Gastrocnemius medialis (tissue), 4 donors: ENCODE results near the gene SGO2.

Source experiments
- POLR2A ChIP-seq, 2 donors: fragments of 450-650 bp; IDR thresholded peaks; one replicate each; pipeline ENCODE4 v1.6.1; 2017; ENCODE audit warnings: antibody characterized with exemption in 2 of 2, mild to moderate bottlenecking in 2 of 2, moderate library complexity in 2 of 2
- TF ChIP-seq, protein P1 (sequence below), 5 experiments: fragments of 450-650 bp in 3 of 5; fragments of 200-600 bp in 2 of 5; sonication (generic) in 2 of 5; IDR thresholded peaks in 4 of 5; conservative IDR thresholded peaks in 1 of 5; 1 replicate in 4 of 5; 2 replicates in 1 of 5; pipeline ENCODE4 v1.5.1; 2016 to 2019; ENCODE audit warnings: antibody characterized with exemption in 5 of 5, mild to moderate bottlenecking in 3 of 5, moderate library complexity in 3 of 5

DNA sequence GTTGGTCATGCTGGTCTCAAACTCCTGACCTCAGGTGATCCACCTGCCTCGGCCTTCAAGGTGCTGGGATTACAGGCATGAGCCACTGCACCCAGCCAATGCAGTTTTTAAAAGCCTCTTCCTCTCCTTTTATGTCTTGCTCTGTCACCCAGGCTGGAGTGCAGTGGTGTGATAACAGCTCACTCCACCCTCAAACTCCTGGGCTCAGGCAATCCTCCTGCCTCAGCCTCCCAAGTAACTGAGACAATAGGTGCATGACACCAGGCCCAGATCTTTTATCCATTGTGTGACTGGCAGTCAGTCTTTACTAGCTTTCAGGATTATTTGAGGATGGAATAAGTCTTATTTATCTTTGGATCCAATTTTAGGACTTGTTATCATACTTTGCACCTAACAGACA, 29.3 kb upstream of the SGO2 start:
- TF ChIP-seq, protein P1, sequence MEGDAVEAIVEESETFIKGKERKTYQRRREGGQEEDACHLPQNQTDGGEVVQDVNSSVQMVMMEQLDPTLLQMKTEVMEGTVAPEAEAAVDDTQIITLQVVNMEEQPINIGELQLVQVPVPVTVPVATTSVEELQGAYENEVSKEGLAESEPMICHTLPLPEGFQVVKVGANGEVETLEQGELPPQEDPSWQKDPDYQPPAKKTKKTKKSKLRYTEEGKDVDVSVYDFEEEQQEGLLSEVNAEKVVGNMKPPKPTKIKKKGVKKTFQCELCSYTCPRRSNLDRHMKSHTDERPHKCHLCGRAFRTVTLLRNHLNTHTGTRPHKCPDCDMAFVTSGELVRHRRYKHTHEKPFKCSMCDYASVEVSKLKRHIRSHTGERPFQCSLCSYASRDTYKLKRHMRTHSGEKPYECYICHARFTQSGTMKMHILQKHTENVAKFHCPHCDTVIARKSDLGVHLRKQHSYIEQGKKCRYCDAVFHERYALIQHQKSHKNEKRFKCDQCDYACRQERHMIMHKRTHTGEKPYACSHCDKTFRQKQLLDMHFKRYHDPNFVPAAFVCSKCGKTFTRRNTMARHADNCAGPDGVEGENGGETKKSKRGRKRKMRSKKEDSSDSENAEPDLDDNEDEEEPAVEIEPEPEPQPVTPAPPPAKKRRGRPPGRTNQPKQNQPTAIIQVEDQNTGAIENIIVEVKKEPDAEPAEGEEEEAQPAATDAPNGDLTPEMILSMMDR (IDR thresholded peaks at IDR 0.05 in 4 of 5, conservative IDR thresholded peaks at IDR 0.05 in 1 of 5): no peak
- no peak for TF ChIP-seq POLR2A (IDR thresholded peaks at IDR 0.05)
